Omental fat pad (tissue), 4 donors: ENCODE measurements around the gene GCK. TPM values are rescaled to one million over a fixed set of nuclear protein-coding genes. Genes with fewer than 3 reads are reported as not detected.

ENCODE experiments used
- ATAC-seq: fragments of 150-250 bp; one replicate; pipeline ENCODE4 v1.9.1; 2016; ENCODE audit warnings: mild to moderate bottlenecking, moderate library complexity; ENCODE audit not compliant: low FRiP score
- DNase-seq: peaks from one replicate; pipeline ENCODE4 v3.0.0-alpha.2; 2019; ENCODE audit warnings: low spot score
- CTCF ChIP-seq, 3 donors: fragments of 450-650 bp; IDR thresholded peaks; one replicate each; pipeline ENCODE4 v1.5.1; 2016 to 2017; ENCODE audit warnings: antibody characterized with exemption in 3 of 3, mild to moderate bottlenecking in 3 of 3, moderate library complexity in 2 of 3
- total RNA-seq, 4 donors: library from RNA; depleted of rRNA; stranded (reverse); fragments of >200 nt; gene quantifications; one replicate each; pipeline ENCODE4 v1.1.0, GENCODE V29; 2016

Gene GCK
- total RNA-seq, 4 donors from 2014 or later: 0.38 to 3.9 (median 1.1) TPM

- ATAC-seq (peak; percentile 76), DNase-seq (peak; percentile 22)
- TF ChIP-seq CTCF (IDR thresholded peaks at IDR 0.05): no peak
These were observed 43.0 kb downstream of the GCK start for GRCh38 chr7:44145969-44146911.

- TF ChIP-seq CTCF (IDR thresholded peaks at IDR 0.05): no peak
- no peak for DNase-seq
- no peak for ATAC-seq
These were observed 43.7 kb downstream of the GCK start for GRCh38 chr7:44145479-44145968.

- DNase-seq (peak; percentile 13), ATAC-seq (no peak)
- no peak for TF ChIP-seq CTCF (IDR thresholded peaks at IDR 0.05)
These were observed 44.2 kb downstream of the GCK start for GRCh38 chr7:44144968-44145478.

GRCh38 chr7:44144426-44144967, 44.7 kb downstream of the GCK start:
- TF ChIP-seq CTCF (IDR thresholded peaks at IDR 0.05): no peak
- ATAC-seq: no peak
- no peak for DNase-seq

- DNase-seq: no peak
- no peak for ATAC-seq
- TF ChIP-seq CTCF (IDR thresholded peaks at IDR 0.05): no peak
These were observed 45.5 kb downstream of the GCK start for GRCh38 chr7:44143646-44144250.

- no peak for DNase-seq
- TF ChIP-seq CTCF (IDR thresholded peaks at IDR 0.05): no peak
- ATAC-seq: no peak
These were observed 47.2 kb downstream of the GCK start for GRCh38 chr7:44142028-44142427.
